Stimulated activated naive CD8-positive, alpha-beta T cell treated with anti-CD3 and anti-CD28 coated beads, Interleukin-15, Interleukin-2, amounts not matched to agents 100 ng/mL and 50 ng/mL, for 24 hours (primary cell): ENCODE results near the gene SNTG2.
"Not testable (repeated sequence)": the region's sequence is repeated elsewhere in the genome, so short reads cannot be mapped to it uniquely, and the experiment has no call there.

ENCODE experiments used
- H3K27ac Mint-ChIP-seq: one replicate; pipeline ENCODE4 v1.8.0; 2021; ENCODE audit warnings: mild to moderate bottlenecking, mixed read lengths
- H3K27me3 Mint-ChIP-seq: one replicate; pipeline ENCODE4 v1.8.0; 2021; ENCODE audit warnings: mixed read lengths
- H3K36me3 Mint-ChIP-seq: one replicate; pipeline ENCODE4 v1.8.0; 2021; ENCODE audit warnings: low read depth, mixed read lengths
- H3K4me1 Mint-ChIP-seq: one replicate; pipeline ENCODE4 v1.8.0; 2021; ENCODE audit warnings: low read depth, mixed read lengths
- H3K4me3 Mint-ChIP-seq: one replicate; pipeline ENCODE4 v1.8.0; 2021; ENCODE audit warnings: mild to moderate bottlenecking, mixed read lengths
- H3K9me3 Mint-ChIP-seq: one replicate; pipeline ENCODE4 v1.8.0; 2021; ENCODE audit warnings: mixed read lengths

Gene SNTG2

GRCh38 chr2:1406434-1406833 is 455.8 kb downstream of the SNTG2 start:
- Mint-ChIP-seq H3K27me3 (peaks cover 4% of the 10 kb centered on the region), H3K4me1 (peaks cover 3% of the 10 kb centered on the region), H3K27ac (no peak overlapping the region), H3K4me3 (no peak overlapping the region), H3K36me3 (no peaks in the 10 kb centered on the region), H3K9me3 (no peaks in the 10 kb centered on the region)

GRCh38 chr2:1407950-1408675 is 457.5 kb downstream of the SNTG2 start:
- Mint-ChIP-seq H3K9me3 (no peaks in the 10 kb centered on the region), H3K4me3 (no peak overlapping the region), H3K4me1 (no peaks in the 10 kb centered on the region), H3K27me3 (peaks cover 4% of the 10 kb centered on the region), H3K36me3 (no peaks in the 10 kb centered on the region), H3K27ac (no peak overlapping the region)

GRCh38 chr2:1413156-1413710 is 462.6 kb downstream of the SNTG2 start, which contains the start of gene TPO:
TPO (plus strand) TSS chr2:1413463; CDS start chr2:1414409, 946 bp downstream.
- Mint-ChIP-seq H3K9me3 (no peaks in the 10 kb centered on the region), H3K4me3 (no peak within 1 kb of the TSS), H3K27me3 (no peaks in the 10 kb centered on the region), H3K4me1 (no peaks in the 10 kb centered on the region), H3K36me3 (no peaks in the 10 kb centered on the region), H3K27ac (no peak within 1 kb of the TSS)

GRCh38 chr2:1414121-1414520 is 463.5 kb downstream of the SNTG2 start:
- no peaks in the 10 kb centered on the region for H3K9me3 Mint-ChIP-seq
- no peaks in the 10 kb centered on the region for H3K4me1 Mint-ChIP-seq
- H3K27me3 Mint-ChIP-seq, result no peaks in the 10 kb centered on the region
- no peak overlapping the region for H3K4me3 Mint-ChIP-seq
- H3K36me3 Mint-ChIP-seq, result no peaks in the 10 kb centered on the region
- no peak overlapping the region for H3K27ac Mint-ChIP-seq

GRCh38 chr2:1414901-1415300 is 464.3 kb downstream of the SNTG2 start:
- H3K27ac Mint-ChIP-seq, H3K9me3 Mint-ChIP-seq, H3K27me3 Mint-ChIP-seq, H3K36me3 Mint-ChIP-seq, H3K4me1 Mint-ChIP-seq, H3K4me3 Mint-ChIP-seq: not testable (repeated sequence)

- Mint-ChIP-seq H3K4me1 (no peaks in the 10 kb centered on the region), H3K9me3 (no peaks in the 10 kb centered on the region), H3K27me3 (no peaks in the 10 kb centered on the region), H3K36me3 (no peaks in the 10 kb centered on the region), H3K27ac (no peak overlapping the region), H3K4me3 (no peak overlapping the region)
Measured at GRCh38 chr2:1415501-1415900, 464.9 kb downstream of the SNTG2 start.
